ENCODE measurements around the gene FGD5. TPM values are rescaled to one million over a fixed set of nuclear protein-coding genes. Genes with fewer than 3 reads are reported as not detected.

FGD5 gene
- total RNA-seq, 3 donors from 2014 or later, result 7.3 to 28.2 (median 18.7) TPM

GRCh38 chr3:14846226-14846880 lies 27.6 kb downstream of the FGD5 start:
- no peaks in the 10 kb centered on the region for H3K36me3 ChIP-seq
- H3K9me3 ChIP-seq, result no peaks in the 10 kb centered on the region
- TF ChIP-seq CTCF (IDR thresholded peaks at IDR 0.05) (no peak), POLR2AphosphoS5 (IDR thresholded peaks at IDR 0.05) (no peak), POLR2A (IDR thresholded peaks at IDR 0.05) (no peak)
- H3K4me1 ChIP-seq, result no peaks in the 10 kb centered on the region
- DNase-seq (ENCODE audit: low spot score in 2 of 2), result no peak
- H3K4me3 ChIP-seq, result no peak overlapping the region
- H3K27me3 ChIP-seq, result no peaks in the 10 kb centered on the region
- no peak overlapping the region for H3K27ac ChIP-seq
- intact Hi-C loops (cut with DNase I; ENCODE audit: low total_unique reads), result no loop called here

DNA sequence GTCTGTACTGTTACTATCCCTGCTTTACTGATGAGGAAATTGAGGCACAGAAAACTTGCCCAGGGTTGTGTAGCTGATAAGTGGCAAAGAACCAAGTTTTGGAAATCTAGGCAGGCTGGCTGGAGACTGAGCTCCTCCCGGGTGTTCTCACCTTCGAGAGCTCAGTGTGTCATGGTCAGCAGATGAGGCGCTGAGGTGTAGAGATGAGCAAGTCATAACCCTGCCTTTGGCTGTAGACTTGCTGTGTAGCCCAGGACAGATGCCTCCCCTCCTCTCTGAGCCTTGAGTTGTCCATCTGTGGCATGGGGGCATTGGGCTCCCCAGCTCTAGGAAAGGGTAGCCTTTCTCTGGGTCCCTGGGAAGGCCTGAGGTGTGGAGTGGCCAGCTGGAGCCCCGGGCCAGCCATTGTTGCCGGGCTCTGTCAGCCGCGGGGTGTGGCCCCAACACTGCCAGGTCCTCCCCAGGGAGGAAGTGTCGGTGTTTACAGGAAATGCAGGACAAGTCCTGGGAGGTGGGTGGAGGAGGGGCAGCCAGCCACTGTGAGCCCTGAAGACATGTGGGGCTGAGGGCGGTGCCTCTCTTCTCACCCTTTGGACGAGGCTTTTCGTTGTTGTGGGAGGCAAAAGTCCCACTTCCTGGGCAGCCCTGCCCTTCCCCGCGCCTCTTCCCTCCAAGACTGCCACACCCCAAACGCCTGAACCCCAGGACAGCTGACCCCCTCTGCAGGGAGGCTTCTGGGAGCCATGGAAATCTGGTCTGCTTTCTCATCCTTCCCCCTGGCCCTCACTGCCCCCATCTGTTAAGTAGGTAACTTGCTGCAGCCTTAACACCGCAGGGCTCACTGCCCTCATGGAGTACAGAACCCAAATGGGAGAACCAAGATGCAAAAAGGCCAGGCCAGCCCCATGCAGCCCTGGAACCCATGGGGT lies 29.1 kb downstream of the FGD5 start:
- no peak overlapping the region for H3K4me3 ChIP-seq
- peak overlapping the region; percentile 33 to 77 for H3K27ac ChIP-seq
- H3K4me1 ChIP-seq, result no peaks in the 10 kb centered on the region
- TF ChIP-seq POLR2AphosphoS5 (IDR thresholded peaks at IDR 0.05) (peak in 1 of 3 donors; percentile 38), POLR2A (IDR thresholded peaks at IDR 0.05) (no peak), CTCF (IDR thresholded peaks at IDR 0.05) (no peak)
- DNase-seq (ENCODE audit: low spot score in 2 of 2), result no peak
- no peaks in the 10 kb centered on the region for H3K27me3 ChIP-seq
- intact Hi-C loops (cut with DNase I; ENCODE audit: low total_unique reads), result no loop called here
- H3K9me3 ChIP-seq, result no peaks in the 10 kb centered on the region
- no peaks in the 10 kb centered on the region for H3K36me3 ChIP-seq

DNA sequence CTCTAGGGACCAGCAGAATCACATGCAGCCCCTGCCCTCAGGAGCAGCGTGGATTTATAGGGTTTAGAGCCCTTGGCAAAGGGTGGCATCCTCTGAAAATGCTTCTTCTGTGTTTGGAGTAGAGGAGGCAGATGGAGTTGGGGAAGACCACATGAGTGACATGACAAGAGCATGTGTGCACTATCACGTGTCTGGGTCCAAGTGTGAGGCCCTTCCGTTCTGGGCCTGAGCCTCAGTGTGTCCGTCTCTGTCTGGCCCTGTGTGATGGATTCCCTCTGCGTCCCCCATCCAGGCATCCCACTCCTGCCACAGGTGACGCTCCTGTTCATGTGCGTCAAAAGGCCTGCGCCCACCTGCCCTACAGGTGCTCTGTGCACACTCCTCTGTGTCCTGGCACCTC lies 30.1 kb downstream of the FGD5 start:
- intact Hi-C loops (cut with DNase I; ENCODE audit: low total_unique reads), result no loop called here
- Histone ChIP-seq H3K9me3 (no peaks in the 10 kb centered on the region), H3K36me3 (no peaks in the 10 kb centered on the region), H3K27ac (peak overlapping the region in 1 of 2 donors; percentile 48), H3K27me3 (no peaks in the 10 kb centered on the region), H3K4me1 (no peaks in the 10 kb centered on the region), H3K4me3 (no peak overlapping the region)
- TF ChIP-seq POLR2AphosphoS5 (IDR thresholded peaks at IDR 0.05) (no peak), CTCF (IDR thresholded peaks at IDR 0.05) (no peak), POLR2A (IDR thresholded peaks at IDR 0.05) (no peak)
- DNase-seq (ENCODE audit: low spot score in 2 of 2), result no peak

DNA sequence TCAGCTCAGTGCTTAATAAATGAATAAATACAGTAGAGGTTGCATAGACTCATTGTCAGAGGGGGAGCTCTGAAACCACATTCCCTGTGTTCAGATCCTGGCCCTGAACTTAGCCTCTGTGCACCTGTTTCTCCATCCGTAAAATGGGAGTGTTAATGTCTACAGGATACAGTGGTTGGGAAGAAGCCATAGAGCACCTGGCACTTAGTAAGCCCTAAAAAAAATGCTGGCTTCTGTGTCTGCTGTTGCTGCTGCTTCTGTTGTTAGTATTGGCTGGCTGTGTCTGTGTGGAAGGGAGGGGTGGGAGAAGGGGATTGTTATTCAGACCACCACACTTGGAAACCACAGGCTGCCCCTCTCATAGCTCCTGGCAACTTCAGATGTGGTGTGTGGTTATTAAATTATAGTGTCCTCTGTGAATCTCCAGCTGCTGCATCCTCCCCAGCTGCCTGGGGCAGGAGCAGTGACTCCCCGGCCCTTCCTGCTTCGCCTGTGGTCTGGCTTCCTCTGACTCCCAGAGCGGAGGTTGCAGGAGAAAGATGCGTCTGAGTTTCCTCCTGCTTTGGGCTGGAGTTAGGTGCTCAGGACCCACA lies 31.0 kb downstream of the FGD5 start:
- DNase-seq (ENCODE audit: low spot score in 2 of 2), result no peak
- TF ChIP-seq CTCF (IDR thresholded peaks at IDR 0.05) (no peak), POLR2A (IDR thresholded peaks at IDR 0.05) (no peak), POLR2AphosphoS5 (IDR thresholded peaks at IDR 0.05) (no peak)
- H3K27me3 ChIP-seq, result no peaks in the 10 kb centered on the region
- no peaks in the 10 kb centered on the region for H3K36me3 ChIP-seq
- H3K27ac ChIP-seq, result peak overlapping the region in 1 of 2 donors; percentile 25
- H3K4me1 ChIP-seq, result no peaks in the 10 kb centered on the region
- H3K4me3 ChIP-seq, result no peak overlapping the region
- H3K9me3 ChIP-seq, result no peaks in the 10 kb centered on the region
- intact Hi-C loops (cut with DNase I; ENCODE audit: low total_unique reads), result no loop called here
